ENCODE measurements around the gene HMGCL.
"Not testable (repeated sequence)": the region's sequence is repeated elsewhere in the genome, so short reads cannot be mapped to it uniquely, and the experiment has no call there.

Gene HMGCL

DNA sequence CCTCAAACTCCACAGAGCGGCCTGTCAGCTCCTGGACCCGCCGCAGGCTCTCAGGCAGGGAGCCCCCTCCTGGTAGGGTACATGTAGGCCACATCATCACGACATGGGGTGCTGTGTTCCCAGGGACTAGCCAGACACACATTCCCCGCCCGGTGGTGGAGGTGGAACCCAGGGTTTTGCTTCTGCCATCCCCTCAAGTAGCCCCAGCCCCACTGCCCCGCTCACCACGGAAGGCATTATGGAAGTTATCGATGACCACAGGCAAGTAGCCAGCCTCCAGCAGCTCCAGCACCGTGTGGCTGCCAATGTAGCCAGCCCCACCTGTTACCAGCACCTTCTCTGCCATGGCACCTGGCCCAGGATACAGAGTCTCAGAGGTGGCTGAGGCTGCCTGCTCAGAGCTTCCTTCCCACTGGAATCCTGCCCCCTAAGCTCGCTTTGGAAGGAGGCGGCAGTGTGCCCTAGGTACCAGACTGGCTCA, 26.5 kb downstream of the HMGCL start:
- DNase-seq (ENCODE audit: low spot score): no peak

DNA sequence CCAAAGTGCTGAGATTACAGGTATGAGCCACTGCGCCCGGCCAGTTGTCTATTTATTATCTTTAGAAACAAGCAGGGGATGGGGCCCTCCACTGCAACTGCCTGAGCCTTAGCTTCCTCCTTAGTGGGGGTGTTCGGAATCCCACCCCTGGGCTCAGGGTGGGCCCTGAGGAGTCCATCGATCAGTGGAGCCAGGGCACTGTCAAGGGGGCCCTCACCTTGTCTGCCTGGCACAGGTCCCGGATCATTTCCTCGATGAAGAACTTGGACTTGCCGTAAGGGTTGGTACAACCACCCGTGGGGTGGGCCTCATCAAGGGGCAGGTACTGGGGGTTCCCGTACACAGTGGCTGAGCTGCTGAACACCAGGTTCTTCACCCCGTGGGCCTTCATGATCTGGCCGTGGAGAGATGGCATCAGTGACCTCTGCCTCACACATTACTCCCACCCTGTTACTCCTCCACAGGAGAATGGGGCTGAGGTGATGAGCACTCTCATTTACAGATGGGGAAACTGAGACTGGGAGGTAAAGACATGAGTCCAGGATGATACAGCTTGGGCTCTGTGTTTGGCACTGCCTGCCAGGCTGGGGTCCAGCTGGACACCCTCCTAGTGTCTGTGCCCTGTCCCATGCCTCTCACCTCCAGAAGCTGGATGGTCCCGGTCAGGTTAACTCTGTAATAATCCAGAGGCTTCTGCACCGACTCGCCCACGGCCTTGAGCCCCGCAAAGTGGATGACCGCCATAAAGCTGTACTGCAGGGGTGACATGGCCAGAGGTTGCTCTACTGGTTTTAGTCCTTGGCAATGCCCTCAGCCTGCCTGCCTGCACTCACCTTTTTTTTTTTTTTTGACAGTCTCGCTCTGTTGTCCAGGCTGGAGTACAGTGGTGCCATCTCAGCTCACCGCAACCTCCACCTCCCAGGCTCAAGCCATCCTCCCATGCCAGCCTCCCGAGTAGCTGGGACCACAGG, 27.5 kb downstream of the HMGCL start:
- no peak for DNase-seq (ENCODE audit: low spot score)

DNA sequence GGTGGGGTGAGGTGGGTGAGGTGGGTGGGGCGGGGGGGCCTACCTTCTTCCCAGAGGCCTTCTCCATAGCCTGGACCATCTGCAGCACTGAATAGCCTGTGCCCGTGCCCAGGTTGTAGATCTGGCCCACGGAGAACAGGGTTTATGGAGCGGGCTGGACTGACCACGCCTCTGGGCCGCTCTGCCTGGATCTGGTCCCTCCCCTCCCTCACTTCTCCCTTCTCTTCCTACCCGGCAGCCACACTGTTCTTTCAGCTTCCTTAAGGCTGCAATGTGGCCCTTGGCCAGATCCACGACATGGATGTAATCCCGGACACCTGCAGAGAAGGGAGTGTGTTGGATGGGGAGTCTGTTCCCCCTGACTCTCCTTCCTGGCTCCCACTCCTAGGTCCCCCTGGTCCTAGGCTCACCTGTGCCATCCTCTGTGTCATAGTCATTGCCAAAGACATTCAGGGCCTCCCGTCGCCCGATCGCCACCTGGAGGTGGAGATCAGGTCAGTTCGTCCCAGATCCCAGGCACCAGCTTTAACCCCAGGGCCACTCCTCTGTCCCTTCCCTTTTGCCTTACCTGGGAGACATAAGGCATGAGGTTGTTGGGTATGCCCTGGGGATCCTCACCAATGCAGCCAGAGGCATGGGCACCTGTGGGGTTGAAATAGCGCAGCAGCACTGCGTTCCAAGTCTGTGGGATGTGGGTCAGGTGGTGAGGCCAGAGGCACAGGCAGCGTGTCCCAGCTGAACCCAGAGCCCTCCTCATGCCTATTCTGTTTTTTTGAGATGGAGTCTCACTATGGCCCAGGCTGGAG, 28.6 kb downstream of the HMGCL start:
- no peak for DNase-seq (ENCODE audit: low spot score)

- DNase-seq (ENCODE audit: low spot score): no peak
Measured at GRCh38 chr1:23795676-23796465, 29.4 kb downstream of the HMGCL start.

GRCh38 chr1:23794732-23795182, 30.5 kb downstream of the HMGCL start:
- DNase-seq (ENCODE audit: low spot score): not testable (repeated sequence)

DNA sequence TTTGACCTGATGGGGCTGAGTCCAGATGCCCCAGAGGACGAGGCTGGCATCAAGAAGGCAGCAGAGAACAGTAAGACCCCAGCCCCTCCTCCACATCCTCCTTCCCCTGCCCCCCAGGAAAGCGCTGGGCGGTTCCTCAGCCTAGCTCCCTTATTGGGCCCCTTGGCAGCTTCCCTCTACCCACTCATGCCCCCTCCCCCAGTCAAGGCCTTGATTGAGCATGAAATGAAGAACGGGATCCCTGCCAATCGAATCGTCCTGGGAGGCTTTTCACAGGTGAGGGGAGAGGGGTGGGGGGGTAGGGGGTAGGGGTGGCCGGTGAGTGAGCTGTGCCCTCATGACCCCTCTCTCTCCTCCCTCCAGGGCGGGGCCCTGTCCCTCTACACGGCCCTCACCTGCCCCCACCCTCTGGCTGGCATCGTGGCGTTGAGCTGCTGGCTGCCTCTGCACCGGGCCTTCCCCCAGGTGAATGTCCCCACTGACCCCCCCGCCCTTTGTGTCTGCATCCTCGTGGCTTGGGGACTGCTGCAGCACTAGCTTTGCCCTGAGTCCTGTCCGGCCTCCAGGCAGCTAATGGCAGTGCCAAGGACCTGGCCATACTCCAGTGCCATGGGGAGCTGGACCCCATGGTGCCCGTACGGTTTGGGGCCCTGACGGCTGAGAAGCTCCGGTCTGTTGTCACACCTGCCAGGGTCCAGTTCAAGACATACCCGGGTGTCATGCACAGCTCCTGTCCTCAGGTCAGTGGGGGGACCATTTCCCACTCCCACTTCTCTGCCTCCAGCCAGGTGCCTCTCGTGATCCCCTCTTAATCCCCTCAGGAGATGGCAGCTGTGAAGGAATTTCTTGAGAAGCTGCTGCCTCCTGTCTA, 31.1 kb downstream of the HMGCL start:
- DNase-seq (ENCODE audit: low spot score): no peak

GRCh38 chr1:23793018-23793781, 32.0 kb downstream of the HMGCL start:
- DNase-seq (ENCODE audit: low spot score): no peak

DNA sequence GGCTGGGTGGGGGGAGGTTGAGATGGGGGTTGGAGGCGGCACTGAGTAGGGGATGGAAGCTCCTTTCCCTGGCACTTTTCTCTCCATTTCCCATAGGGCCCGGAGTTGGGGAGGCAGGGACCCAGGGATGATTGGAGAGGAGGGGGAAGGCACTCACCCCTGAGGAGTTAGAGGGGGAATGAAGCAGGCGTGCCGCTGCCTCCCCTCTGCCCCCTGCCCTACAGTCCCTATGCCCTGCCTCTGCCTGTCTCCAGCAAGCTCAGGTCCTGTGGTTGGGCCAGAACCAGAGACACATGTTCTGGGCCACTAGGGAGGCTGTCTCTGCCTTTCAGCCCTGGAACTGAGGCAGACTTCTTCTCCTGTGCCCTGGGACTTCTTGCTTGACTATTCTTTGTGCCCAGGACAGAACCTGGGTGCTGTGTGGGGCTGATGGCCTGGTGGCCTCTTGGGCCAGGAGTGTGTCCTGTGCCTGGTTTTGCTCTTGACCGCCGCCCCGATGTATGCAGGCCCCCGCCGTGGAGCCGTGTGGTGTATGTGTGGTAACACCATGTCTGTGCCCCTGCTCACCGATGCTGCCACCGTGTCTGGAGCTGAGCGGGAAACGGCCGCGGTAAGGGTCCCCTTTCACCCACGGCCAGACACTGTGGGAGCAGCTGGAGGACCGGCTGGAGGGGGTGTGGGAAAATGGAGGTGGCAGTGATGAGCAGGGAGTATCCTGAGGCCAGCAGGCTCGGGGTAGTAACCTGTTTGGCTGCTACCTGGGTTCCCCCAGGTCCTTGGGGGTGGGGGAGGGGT, 32.9 kb downstream of the HMGCL start:
- DNase-seq (ENCODE audit: low spot score): no peak

DNA sequence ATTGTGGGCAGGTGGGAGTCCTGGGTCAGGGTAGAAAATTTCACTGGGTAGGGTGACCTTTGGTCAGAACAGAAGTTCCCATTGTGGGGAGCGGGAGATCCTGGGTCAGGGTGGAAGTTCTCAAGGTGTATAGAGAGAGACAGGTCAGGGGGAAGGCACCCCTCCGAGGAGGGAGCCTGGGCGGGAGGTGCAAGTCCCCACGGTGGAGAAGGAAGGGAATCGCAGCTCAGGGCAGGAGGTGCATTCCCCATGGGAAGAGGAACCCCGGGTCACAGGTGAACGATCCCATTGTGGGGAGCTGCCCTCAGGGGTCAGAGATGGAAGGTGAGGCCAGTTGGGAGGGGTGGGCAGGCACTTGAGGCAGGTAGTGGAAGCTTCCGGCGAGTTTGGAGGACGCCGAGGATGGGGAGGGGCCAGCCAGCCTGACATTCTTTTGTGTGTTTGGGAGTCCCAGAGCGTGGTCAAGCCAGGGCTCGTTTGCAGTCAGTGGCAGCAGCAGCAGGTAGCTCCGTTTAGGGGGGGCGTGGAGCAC, 33.6 kb downstream of the HMGCL start:
- DNase-seq (ENCODE audit: low spot score): peak; percentile 24

- DNase-seq (ENCODE audit: low spot score): peak; percentile 82
Measured at GRCh38 chr1:23790696-23791515, 34.3 kb downstream of the HMGCL start, which contains the start of gene LYPLA2. Gene LYPLA2, plus strand, starts transcription at chr1:23791145. Its CDS starts 1,538 bp downstream, at chr1:23792683.

GRCh38 chr1:23788695-23789094, 36.5 kb downstream of the HMGCL start:
- no peak for DNase-seq (ENCODE audit: low spot score)

DNA sequence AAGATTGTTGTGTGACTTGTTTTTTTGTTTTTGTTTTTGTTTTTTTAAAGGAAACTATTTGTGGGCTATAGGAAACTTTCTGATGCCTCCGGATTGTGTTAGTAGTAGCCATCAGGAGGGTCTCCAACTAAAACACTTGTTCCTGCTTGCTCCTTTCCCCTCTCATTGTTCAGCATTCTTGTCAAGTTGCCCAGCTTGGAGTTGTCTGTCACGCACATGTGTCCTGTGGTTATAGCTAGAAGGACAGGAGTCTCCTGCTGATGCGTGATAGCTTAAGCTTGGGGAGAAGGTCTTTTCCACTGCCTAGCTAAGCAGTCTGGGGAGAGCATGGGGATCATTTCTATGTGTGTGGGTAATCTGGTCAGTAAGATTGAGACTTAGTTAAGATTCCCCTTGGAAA, 37.5 kb downstream of the HMGCL start:
- no peak for DNase-seq (ENCODE audit: low spot score)

GRCh38 chr1:23784846-23785245, 40.4 kb downstream of the HMGCL start:
- DNase-seq (ENCODE audit: low spot score): no peak

- not testable (repeated sequence) for DNase-seq (ENCODE audit: low spot score)
Measured at GRCh38 chr1:23783141-23783540, 42.1 kb downstream of the HMGCL start.

- DNase-seq (ENCODE audit: low spot score): no peak
Measured at GRCh38 chr1:23779826-23780371, 45.3 kb downstream of the HMGCL start.

DNA sequence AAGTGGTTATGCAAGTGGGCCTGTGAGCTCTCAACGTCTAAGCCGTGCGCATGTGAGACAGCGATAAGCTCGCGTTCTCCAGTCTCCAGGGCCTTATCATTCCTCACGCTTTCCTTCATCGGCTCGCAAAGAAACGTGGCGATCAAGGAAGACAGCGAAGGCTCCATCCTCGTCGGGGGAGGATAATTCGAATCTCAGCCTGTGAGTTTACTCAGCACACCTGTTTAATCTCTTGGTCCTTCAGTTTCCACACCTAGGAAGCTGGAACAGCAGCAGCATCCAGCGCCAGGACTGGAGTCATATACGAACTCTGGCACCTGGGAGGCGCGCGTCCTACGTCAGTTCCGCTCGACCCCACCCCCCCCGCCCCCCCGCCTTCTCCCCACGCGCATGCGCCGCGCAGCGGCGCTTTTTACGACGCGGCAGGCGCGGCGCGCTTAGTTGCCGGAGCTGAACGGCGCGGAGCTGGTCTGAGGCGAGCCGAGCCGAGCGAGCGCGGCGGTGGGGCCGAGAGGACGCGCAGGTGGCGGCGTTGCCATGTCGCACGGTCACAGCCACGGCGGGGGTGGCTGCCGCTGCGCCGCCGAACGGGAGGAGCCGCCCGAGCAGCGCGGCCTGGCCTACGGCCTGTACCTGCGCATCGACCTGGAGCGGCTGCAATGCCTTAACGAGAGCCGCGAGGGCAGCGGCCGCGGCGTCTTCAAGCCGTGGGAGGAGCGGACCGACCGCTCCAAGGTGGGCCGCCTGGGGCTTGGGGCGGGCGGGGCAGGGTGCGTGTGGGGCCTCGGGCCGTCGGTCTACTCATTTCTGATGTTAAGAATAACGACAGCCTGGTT, 47.0 kb downstream of the HMGCL start, which contains the start of gene PITHD1:
PITHD1 (plus strand) TSS at position 440 of the 836 bp plus-strand sequence; CDS start at position 538, 98 bp downstream.
- peak; percentile 82 for DNase-seq (ENCODE audit: low spot score)

GRCh38 chr1:23776217-23776616, 49.0 kb downstream of the HMGCL start:
- DNase-seq (ENCODE audit: low spot score): no peak

Measured in CD4-positive, alpha-beta T cell treated with Interleukin-6 at 100 ng/mL for 8 hours (primary cell).